ENCODE data around the gene GREM2.

DNA sequence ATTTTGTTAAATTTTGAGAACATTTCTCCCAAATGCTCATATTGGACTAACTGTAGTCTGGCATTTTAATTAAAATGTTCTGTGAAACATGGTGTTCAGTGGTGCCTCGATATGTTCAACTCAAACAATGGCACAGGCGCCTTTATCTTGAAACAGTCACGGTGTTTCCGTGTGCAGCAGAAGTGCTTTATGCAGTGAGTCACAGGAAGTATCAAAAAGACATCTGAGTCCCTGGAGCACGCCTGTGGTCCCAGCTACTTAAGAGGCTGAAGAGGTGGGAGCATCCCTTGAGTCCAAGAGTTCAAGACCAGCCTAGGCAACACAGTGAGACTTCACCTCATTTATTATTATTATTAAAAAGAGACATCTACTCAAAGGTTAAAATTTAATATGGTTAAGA, 52.2 kb downstream of the GREM2 start:
- TF ChIP-seq, protein P1, sequence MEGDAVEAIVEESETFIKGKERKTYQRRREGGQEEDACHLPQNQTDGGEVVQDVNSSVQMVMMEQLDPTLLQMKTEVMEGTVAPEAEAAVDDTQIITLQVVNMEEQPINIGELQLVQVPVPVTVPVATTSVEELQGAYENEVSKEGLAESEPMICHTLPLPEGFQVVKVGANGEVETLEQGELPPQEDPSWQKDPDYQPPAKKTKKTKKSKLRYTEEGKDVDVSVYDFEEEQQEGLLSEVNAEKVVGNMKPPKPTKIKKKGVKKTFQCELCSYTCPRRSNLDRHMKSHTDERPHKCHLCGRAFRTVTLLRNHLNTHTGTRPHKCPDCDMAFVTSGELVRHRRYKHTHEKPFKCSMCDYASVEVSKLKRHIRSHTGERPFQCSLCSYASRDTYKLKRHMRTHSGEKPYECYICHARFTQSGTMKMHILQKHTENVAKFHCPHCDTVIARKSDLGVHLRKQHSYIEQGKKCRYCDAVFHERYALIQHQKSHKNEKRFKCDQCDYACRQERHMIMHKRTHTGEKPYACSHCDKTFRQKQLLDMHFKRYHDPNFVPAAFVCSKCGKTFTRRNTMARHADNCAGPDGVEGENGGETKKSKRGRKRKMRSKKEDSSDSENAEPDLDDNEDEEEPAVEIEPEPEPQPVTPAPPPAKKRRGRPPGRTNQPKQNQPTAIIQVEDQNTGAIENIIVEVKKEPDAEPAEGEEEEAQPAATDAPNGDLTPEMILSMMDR (IDR thresholded peaks at IDR 0.05 in 8 of 11, conservative IDR thresholded peaks at IDR 0.05 in 3 of 11): no peak
- TF ChIP-seq POLR2AphosphoS5 (IDR thresholded peaks at IDR 0.05): no peak
